Stimulated activated effector memory CD8-positive, alpha-beta T cell treated with anti-CD3 and anti-CD28 coated beads, Interleukin-12 subunit alpha, Interleukin-12 subunit beta, amount 100 ng/mL, for 72 hours (primary cell): Measurements from ENCODE around the gene TEAD3.

Experiments used
- ATAC-seq: fragments of 150-1000 bp; cut with Tn5 transposase; 2 replicates; pipeline ENCODE4 v1.10.0; 2021
- DNase-seq, 2 donors: peaks; one replicate each; pipeline ENCODE4 v3.0.0; 2021 to 2022; ENCODE audit warnings: low spot score in 2 of 2
- H3K27ac Mint-ChIP-seq: one replicate; pipeline ENCODE4 v1.8.0; 2022; ENCODE audit warnings: mild to moderate bottlenecking, mixed read lengths
- H3K36me3 Mint-ChIP-seq: one replicate; pipeline ENCODE4 v1.8.0; 2022; ENCODE audit warnings: mild to moderate bottlenecking, mixed read lengths
- H3K4me1 Mint-ChIP-seq: one replicate; pipeline ENCODE4 v1.8.0; 2022; ENCODE audit warnings: mixed read lengths
- H3K4me3 Mint-ChIP-seq: one replicate; pipeline ENCODE4 v1.8.0; 2022; ENCODE audit warnings: mild to moderate bottlenecking, mixed read lengths
- H3K9me3 Mint-ChIP-seq: one replicate; pipeline ENCODE4 v1.8.0; 2022; ENCODE audit warnings: mixed read lengths

Gene TEAD3

DNA sequence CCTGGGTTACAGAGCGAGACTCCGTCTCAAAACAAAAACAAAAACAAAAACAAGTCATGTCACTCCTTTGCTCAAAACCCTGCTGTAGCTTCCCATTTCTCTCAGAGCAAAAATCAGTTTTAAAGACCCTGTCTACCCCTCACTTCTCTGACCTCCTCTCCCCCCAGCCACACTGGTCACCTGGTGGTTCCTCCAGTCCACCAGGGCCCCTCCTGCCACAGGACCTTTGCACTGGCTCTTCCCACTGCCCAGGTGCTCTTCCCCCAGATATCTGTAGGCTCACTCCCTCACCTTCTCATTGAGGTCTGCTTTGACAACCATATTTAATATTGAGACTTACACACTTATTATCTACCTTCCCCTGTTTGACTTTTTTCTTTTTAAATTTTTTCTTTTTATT, 4.9 kb upstream of the TEAD3 start:
- Mint-ChIP-seq H3K4me1 (peaks cover 11% of the 10 kb centered on the region), H3K4me3 (no peak overlapping the region), H3K27ac (no peak overlapping the region), H3K9me3 (no peaks in the 10 kb centered on the region), H3K36me3 (peaks cover 6% of the 10 kb centered on the region)
- DNase-seq: no peak
- no peak for ATAC-seq

GRCh38 chr6:35500782-35501181, 3.9 kb upstream of the TEAD3 start:
- Mint-ChIP-seq H3K4me3 (no peak overlapping the region), H3K4me1 (peaks cover 11% of the 10 kb centered on the region), H3K36me3 (peaks cover 6% of the 10 kb centered on the region), H3K27ac (no peak overlapping the region), H3K9me3 (no peaks in the 10 kb centered on the region)
- no peak for DNase-seq
- ATAC-seq: no peak

GRCh38 chr6:35499372-35499771, 2.5 kb upstream of the TEAD3 start:
- no peak overlapping the region for H3K4me3 Mint-ChIP-seq
- no peaks in the 10 kb centered on the region for H3K9me3 Mint-ChIP-seq

GRCh38 chr6:35498422-35499067, 1.7 kb upstream of the TEAD3 start:
- peak overlapping the region; percentile 69 for H3K27ac Mint-ChIP-seq
- H3K9me3 Mint-ChIP-seq: no peaks in the 10 kb centered on the region
- H3K4me1 Mint-ChIP-seq: peaks cover 26% of the 10 kb centered on the region
- ATAC-seq (no peak), DNase-seq (no peak)
- H3K36me3 Mint-ChIP-seq: peaks cover 6% of the 10 kb centered on the region
- H3K4me3 Mint-ChIP-seq: peak overlapping the region; percentile 73

More at GRCh38 chr6:35499372-35499771, 2.5 kb upstream of the TEAD3 start:
- no peak for ATAC-seq
- H3K36me3 Mint-ChIP-seq: peaks cover 6% of the 10 kb centered on the region
- peaks cover 18% of the 10 kb centered on the region for H3K4me1 Mint-ChIP-seq
- DNase-seq: no peak
- H3K27ac Mint-ChIP-seq: no peak overlapping the region

- Mint-ChIP-seq H3K4me1 (peaks cover 33% of the 10 kb centered on the region), H3K4me3 (peak overlapping the region; percentile 73), H3K27ac (peak overlapping the region; percentile 69), H3K36me3 (peaks cover 6% of the 10 kb centered on the region), H3K9me3 (no peaks in the 10 kb centered on the region)
- DNase-seq (peak in 1 of 2 donors; percentile 72), ATAC-seq (peak; percentile 55)
Measured at GRCh38 chr6:35497571-35498421, 917 bp upstream of the TEAD3 start.

DNA sequence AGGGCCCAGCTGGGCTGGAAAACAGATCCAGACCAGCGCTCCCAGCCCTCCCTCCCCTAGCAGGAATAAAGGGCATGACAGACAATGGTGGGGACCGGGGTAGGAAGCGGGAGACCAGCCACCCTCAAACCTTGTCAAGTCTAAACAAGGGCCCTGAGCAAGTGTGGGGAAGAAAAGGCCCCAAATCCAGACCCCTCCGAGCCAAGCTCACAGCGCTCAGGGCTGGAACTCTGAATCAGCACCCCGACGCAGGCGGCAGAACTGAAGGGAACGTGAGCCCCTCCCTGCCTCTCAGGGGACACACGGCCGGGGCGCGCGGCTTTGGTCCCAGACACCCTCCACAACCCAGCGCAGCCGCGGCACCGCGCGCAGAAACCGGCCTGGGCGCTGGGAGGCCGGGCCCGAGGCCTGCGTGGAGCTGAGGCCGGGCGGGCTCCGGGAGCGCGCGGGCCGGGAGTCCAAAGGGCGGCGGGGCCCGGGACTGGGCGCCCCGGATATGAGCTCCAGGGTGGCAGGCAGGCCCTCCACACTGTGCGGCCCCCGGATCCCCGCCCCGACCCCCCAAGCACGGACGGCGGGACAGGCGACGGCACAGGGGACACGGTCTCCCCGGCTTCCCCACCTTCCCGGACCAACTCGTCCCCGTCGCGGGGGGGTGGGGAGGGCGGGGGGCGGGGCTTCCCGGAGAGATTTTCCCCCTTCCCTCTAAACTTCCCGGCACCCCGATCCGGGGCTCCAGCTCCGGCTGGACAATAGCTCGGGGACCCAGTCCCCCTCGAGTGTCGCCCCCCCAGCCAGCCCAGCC, 641 bp downstream of the TEAD3 start:
- Mint-ChIP-seq H3K4me1 (peaks cover 36% of the 10 kb centered on the region), H3K9me3 (no peaks in the 10 kb centered on the region), H3K4me3 (peak overlapping the region; percentile 54), H3K36me3 (peaks cover 6% of the 10 kb centered on the region), H3K27ac (no peak overlapping the region)
- ATAC-seq: no peak
- DNase-seq: no peak

GRCh38 chr6:35495258-35496035, 1.4 kb downstream of the TEAD3 start:
- peaks cover 6% of the 10 kb centered on the region for H3K36me3 Mint-ChIP-seq
- no peak for ATAC-seq
- no peak overlapping the region for H3K27ac Mint-ChIP-seq
- peaks cover 36% of the 10 kb centered on the region for H3K4me1 Mint-ChIP-seq
- H3K4me3 Mint-ChIP-seq: peak overlapping the region; percentile 54
- H3K9me3 Mint-ChIP-seq: no peaks in the 10 kb centered on the region
- no peak for DNase-seq

- Mint-ChIP-seq H3K27ac (no peak overlapping the region), H3K4me3 (no peak overlapping the region), H3K4me1 (peaks cover 36% of the 10 kb centered on the region), H3K9me3 (no peaks in the 10 kb centered on the region), H3K36me3 (peaks cover 6% of the 10 kb centered on the region)
- DNase-seq: no peak
- ATAC-seq: no peak
Measured at GRCh38 chr6:35494161-35494563, 2.7 kb downstream of the TEAD3 start.

DNA sequence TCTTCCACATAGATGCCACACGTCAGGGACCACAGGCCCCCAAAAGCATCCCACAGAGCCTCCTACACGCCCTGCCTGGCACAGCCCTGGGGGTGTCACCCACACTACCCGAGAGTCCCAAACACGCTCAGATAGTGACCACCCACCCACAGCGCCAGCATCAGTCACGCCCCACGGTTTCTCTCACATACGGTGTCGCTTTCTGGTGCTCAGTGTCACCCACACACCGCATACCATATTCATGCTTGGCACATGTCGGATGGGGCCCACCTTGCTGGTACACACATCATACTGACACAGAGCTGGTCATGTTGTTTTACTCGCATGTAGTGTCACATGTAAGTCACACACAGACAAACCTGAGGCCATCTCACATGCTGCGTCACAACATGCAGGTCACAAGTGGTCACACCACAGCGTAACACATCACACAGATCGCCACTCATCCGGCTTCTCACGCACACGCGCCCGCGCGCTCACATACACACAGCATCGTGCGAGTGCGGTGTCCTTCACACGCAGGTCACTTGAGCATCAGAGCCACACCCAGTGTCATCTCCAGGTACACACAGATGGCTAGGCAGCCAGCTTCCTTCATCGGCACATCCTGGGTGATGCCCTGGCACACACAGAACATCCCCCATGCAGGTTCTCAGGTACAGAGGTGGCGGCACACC, 3.4 kb downstream of the TEAD3 start:
- ATAC-seq (peak; percentile 6), DNase-seq (no peak)
- Mint-ChIP-seq H3K27ac (peak overlapping the region; percentile 86), H3K4me1 (peaks cover 31% of the 10 kb centered on the region), H3K36me3 (peaks cover under 1% of the 10 kb centered on the region), H3K4me3 (no peak overlapping the region), H3K9me3 (no peaks in the 10 kb centered on the region)

GRCh38 chr6:35492974-35493284, 4.0 kb downstream of the TEAD3 start:
- H3K4me3 Mint-ChIP-seq: no peak overlapping the region

GRCh38 chr6:35492258-35492973, 4.5 kb downstream of the TEAD3 start:
- Mint-ChIP-seq H3K9me3 (no peaks in the 10 kb centered on the region), H3K4me1 (peaks cover 36% of the 10 kb centered on the region), H3K4me3 (no peak overlapping the region), H3K27ac (peak overlapping the region; percentile 86), H3K36me3 (no peaks in the 10 kb centered on the region)
- no peak for DNase-seq
- no peak for ATAC-seq

More at GRCh38 chr6:35492974-35493284, 4.0 kb downstream of the TEAD3 start:
- ATAC-seq (no peak), DNase-seq (no peak)
- Mint-ChIP-seq H3K36me3 (no peaks in the 10 kb centered on the region), H3K4me1 (peaks cover 31% of the 10 kb centered on the region), H3K9me3 (no peaks in the 10 kb centered on the region), H3K27ac (peak overlapping the region; percentile 86)

- Mint-ChIP-seq H3K4me1 (peaks cover 36% of the 10 kb centered on the region), H3K4me3 (no peak overlapping the region), H3K27ac (no peak overlapping the region), H3K36me3 (no peaks in the 10 kb centered on the region), H3K9me3 (no peaks in the 10 kb centered on the region)
- no peak for ATAC-seq
- DNase-seq: no peak
Measured at GRCh38 chr6:35491558-35492257, 5.2 kb downstream of the TEAD3 start.

DNA sequence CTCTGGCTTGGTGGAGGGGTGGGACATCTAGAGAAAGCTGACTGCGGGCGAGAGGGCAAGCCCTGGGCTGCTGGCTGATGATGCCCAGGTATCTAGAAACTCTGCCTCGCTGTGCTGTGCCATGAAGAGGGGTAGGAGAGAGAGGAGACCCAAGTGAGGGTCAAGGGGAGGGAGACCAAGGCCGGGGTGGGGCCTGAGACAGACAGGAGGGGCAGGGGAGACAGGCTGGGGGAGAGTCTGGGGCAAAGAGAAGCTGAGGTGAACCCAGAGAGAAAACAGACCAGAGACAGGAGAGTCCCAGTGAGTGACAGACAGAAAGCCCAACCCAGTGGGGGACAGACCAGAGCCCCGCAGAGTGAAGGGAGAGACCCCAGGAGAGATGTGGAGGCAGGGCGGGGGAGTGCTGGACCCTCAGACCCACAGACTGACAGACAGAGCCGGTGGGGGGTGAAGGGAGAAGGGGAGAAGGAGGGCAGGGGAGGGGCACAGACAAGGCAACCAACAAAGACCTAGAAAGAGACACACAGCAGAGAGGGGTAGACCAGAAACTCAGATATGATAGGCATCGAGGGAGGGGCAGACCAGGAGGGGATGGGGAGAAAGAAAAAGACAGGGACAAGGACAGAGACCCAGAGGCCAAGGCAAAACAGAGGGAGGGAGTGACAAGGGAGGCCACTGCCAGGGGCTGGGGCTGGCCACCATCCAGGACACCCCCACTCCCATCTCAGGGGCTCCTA, 5.9 kb downstream of the TEAD3 start:
- Mint-ChIP-seq H3K36me3 (no peaks in the 10 kb centered on the region), H3K9me3 (no peaks in the 10 kb centered on the region)
- ATAC-seq: no peak

More for the DNA sequence above, 5.9 kb downstream of the TEAD3 start:
- DNase-seq: no peak
- Mint-ChIP-seq H3K4me1 (peaks cover 36% of the 10 kb centered on the region), H3K4me3 (no peak overlapping the region), H3K27ac (no peak overlapping the region)
